ENCODE data around the gene IGF2R.

GRCh38 chr6:160029525-160029924 is 60.6 kb downstream of the IGF2R start:
- no peak for TF ChIP-seq CTCF (conservative IDR thresholded peaks at IDR 0.05; ENCODE audit: low read depth, low read length)
- no peak for TF ChIP-seq EZH2phosphoT487 (IDR thresholded peaks at IDR 0.05; ENCODE audit: borderline replicate concordance, low read length)
- no peak for TF ChIP-seq EZH2 (IDR thresholded peaks at IDR 0.05; ENCODE audit: low read length, unreplicated experiment)
